K562 (cell line): ENCODE data around the gene POPDC3. TPM values are rescaled to one million over a fixed set of nuclear protein-coding genes. Genes with fewer than 3 reads are reported as not detected.

ENCODE experiments used
- ATAC-seq: fragments of 200-7000 bp; cut with Tn5 transposase; 3 replicates; pipeline ENCODE4 v1.9.1; 2020; ENCODE audit warnings: moderate library complexity
- BruUV-seq: library from RNA; stranded (reverse); fragments of 400-500 nt; replicated peaks from 2 replicates; lab custom pipeline; 2021; lab: Mats Ljungman, UMichigan
- CTCF ChIA-PET: fragments of 300-600 bp; formaldehyde crosslinking; extraction: SDS; loops from one replicate; lab custom pipeline; 2021; ENCODE audit warnings: low intra/inter-chr PET ratio; lab: Yijun Ruan, JAX
- POLR2A ChIA-PET: fragments of 300-600, 350-650 bp; sonication (Branson Sonifier 250); formaldehyde crosslinking; extraction: SDS; loops from one replicate; lab custom pipeline; 2021; ENCODE audit warnings: antibody characterized with exemption, inconsistent platforms; lab: Yijun Ruan, JAX
- DNase-seq, 4 experiments: peaks; one replicate each; pipeline versions ENCODE4 v3.0.0 to v3.0.0-alpha.2; 2011 to 2018; ENCODE audit warnings: low spot score in 3 of 4, mixed read lengths in 3 of 4; ENCODE audit errors: extremely low read depth in 1 of 4
- FAIRE-seq: peaks from 2 replicates; lab custom pipeline; 2011; peaks lifted over from hg19 to GRCh38; lab: Jason Lieb, UNC
- H2AFZ ChIP-seq: 2 replicates; pipeline ENCODE4 v1.6.0; 2011; ENCODE audit warnings: low read depth, low read length, control low read depth, inconsistent platforms
- H3K27ac ChIP-seq: fragments of 200-600 bp; 3 replicates; pipeline ENCODE4 v1.8.0; 2011; ENCODE audit warnings: low read depth, mild to moderate bottlenecking, control low read depth, inconsistent platforms, low read length, moderate library complexity, mixed read lengths; ENCODE audit errors: extremely low read depth
- H3K27me3 ChIP-seq, 2 experiments: fragments of 300-600 bp in 1 of 2; 2 replicates in 1 of 2; 3 replicates in 1 of 2; pipeline versions ENCODE4 v1.6.0 to v1.8.0; 2011; ENCODE audit warnings: inconsistent platforms in 2 of 2, low read length in 2 of 2, mild to moderate bottlenecking in 1 of 2, mixed read lengths in 1 of 2, moderate library complexity in 1 of 2; ENCODE audit not compliant: control insufficient read depth in 2 of 2, insufficient read depth in 2 of 2
- H3K36me3 ChIP-seq: fragments of 300-600 bp; 3 replicates; pipeline ENCODE4 v1.8.0; 2011; ENCODE audit warnings: mild to moderate bottlenecking, low read length, inconsistent platforms; ENCODE audit not compliant: control insufficient read depth, insufficient read depth
- H3K4me1 ChIP-seq, 2 experiments: fragments of 200-600 bp in 1 of 2; replicated peaks in 1 of 2; 2 replicates in 1 of 2; 3 replicates in 1 of 2; pipeline versions ENCODE4 v1.5.1 to v1.8.0; 2011; ENCODE audit warnings: inconsistent platforms in 2 of 2, low read length in 2 of 2, mild to moderate bottlenecking in 1 of 2, mixed read lengths in 1 of 2, moderate library complexity in 1 of 2; ENCODE audit not compliant: control insufficient read depth in 2 of 2, insufficient read depth in 2 of 2
- H3K4me2 ChIP-seq: 2 replicates; pipeline ENCODE4 v1.6.1; 2011; ENCODE audit warnings: low read length, control low read depth, inconsistent platforms, mixed read lengths; ENCODE audit not compliant: insufficient read depth
- H3K4me3 ChIP-seq: fragments of 200-600 bp; sonication (generic), shearing (Covaris generic); 2 replicates; pipeline ENCODE4 v1.5.1; 2016; ENCODE audit warnings: control low read depth, inconsistent platforms
- H3K79me2 ChIP-seq: fragments of 200-600 bp; 3 replicates; pipeline ENCODE4 v1.8.0; 2011; ENCODE audit warnings: low read length, inconsistent platforms; ENCODE audit not compliant: control insufficient read depth, insufficient read depth
- H3K9ac ChIP-seq, 2 experiments: 2 replicates each; pipeline versions ENCODE4 v1.6.0 to v1.6.1; 2011; ENCODE audit warnings: low read depth in 2 of 2, low read length in 2 of 2, control low read depth in 1 of 2, inconsistent platforms in 1 of 2, mild to moderate bottlenecking in 1 of 2, mixed read lengths in 1 of 2; ENCODE audit not compliant: insufficient read depth in 1 of 2
- H3K9me1 ChIP-seq: one replicate; pipeline ENCODE4 v1.6.0; 2011; ENCODE audit warnings: inconsistent platforms, mild to moderate bottlenecking, low read length, moderate library complexity; ENCODE audit not compliant: control insufficient read depth, insufficient read depth
- H3K9me3 ChIP-seq: replicated peaks from 2 replicates; pipeline ENCODE4 v1.5.1; 2011; ENCODE audit warnings: low read depth, low read length, inconsistent platforms; ENCODE audit not compliant: control insufficient read depth, insufficient read depth
- H4K20me1 ChIP-seq: replicated peaks from 2 replicates; pipeline ENCODE4 v1.6.1; 2011; ENCODE audit warnings: low read length, inconsistent platforms, mixed read lengths; ENCODE audit not compliant: control insufficient read depth, insufficient read depth
- TARDBP ChIP-seq: fragments of 450-650 bp; IDR thresholded peaks from 2 replicates; pipeline ENCODE4 v1.6.1; 2016
- ZBTB34 ChIP-seq: fragments of 250-450 bp; sonication (Bioruptor Pico); IDR thresholded peaks from 2 replicates; pipeline ENCODE4 v1.8.0; 2021; ENCODE audit warnings: mild to moderate bottlenecking, moderate library complexity
- ZNF407 ChIP-seq: fragments of 450-650 bp; IDR thresholded peaks from 2 replicates; pipeline ENCODE4 v1.6.1; 2016; ENCODE audit warnings: low read depth
- WGBS: fragments of 100-300 bp; shearing (Covaris generic); methylation state at CpG from one replicate; pipeline ENCODE4 v1.1.6; 2016; ENCODE audit warnings: low coverage, mixed read lengths; ENCODE audit not compliant: insufficient coverage; ENCODE audit errors: missing lambda C conversion rate; 5-methylcytosine and 5-hydroxymethylcytosine counted together
- in situ Hi-C: fragments of 300-500 bp; cut with MboI; formaldehyde crosslinking; loops from 4 replicates; pipeline ENCODE4 v1.15.0; 2018; ENCODE audit warnings: inconsistent platforms, mixed read lengths
- intact Hi-C: fragments of 100-400 bp; cut with micrococcal nuclease; formaldehyde crosslinking; loops from 2 replicates; pipeline ENCODE4 v1.14.2; 2022
- polyA plus RNA-seq, 8 experiments: library from polyadenylated mRNA; depleted of rRNA in 4 of 8; stranded (reverse) in 5 of 8; unstranded in 3 of 8; fragments of >200 nt; fragmentation: Nextera tagmentation in 2 of 8; fragmentation: Illumina TruSeq in 1 of 8; extraction: Ambion mirVana in 2 of 8; extraction: Trizol in 1 of 8; gene quantifications; 2 replicates each; pipeline versions ENCODE4 v1.2.1 to v1.2.3, GENCODE V29; 2011 to 2014; ENCODE audit warnings: inconsistent platforms in 1 of 8, missing spikeins in 1 of 8
- total RNA-seq, 7 experiments: library from RNA; depleted of rRNA in 6 of 7; stranded (reverse); fragments of >200 nt in 6 of 7; fragmentation: Illumina TruSeq in 2 of 7; extraction: Trizol in 2 of 7; gene quantifications; 2 replicates each; pipeline versions ENCODE4 v1.2.1 to v1.2.3, GENCODE V29; 2011 to 2021; ENCODE audit warnings: low replicate concordance in 1 of 7

POPDC3 gene
- total and polyA plus RNA-seq, 9 of the 15 experiments (the other 6 are each of a cell fraction or from before 2014, with no cell fraction given) = 4.0 to 11.8 (median 5.4) TPM

GRCh38 chr6:105212587-105212986 is 32.8 kb upstream of the POPDC3 start:
- Histone ChIP-seq H3K36me3 (no peaks in the 10 kb centered on the region), H3K9ac (no peak overlapping the region), H3K4me2 (no peak overlapping the region), H4K20me1 (no peaks in the 10 kb centered on the region), H2AFZ (0 out of 2 replicates have a peak overlapping the region, but pooled peaks have one; percentile 21), H3K9me1 (no peaks in the 10 kb centered on the region), H3K4me3 (no peak overlapping the region), H3K79me2 (no peaks in the 10 kb centered on the region), H3K27ac (no peak overlapping the region), H3K9me3 (no peaks in the 10 kb centered on the region), H3K4me1 (peaks cover 0 to 15% of the 10 kb centered on the region in 2 experiments; a peak in 3 of 5 replicates), H3K27me3 (peaks cover 0 to 2% of the 10 kb centered on the region in 2 experiments; a peak in 2 of 5 replicates)
- ATAC-seq = no peak
- DNase-seq = no peak
- FAIRE-seq = no peak
- no TSS peak for BruUV-seq
- intact Hi-C loops (no loop called here), in situ Hi-C loops (no loop called here)
- TF ChIP-seq ZBTB34 (CRISPR knock-in tag) (no peak), TARDBP (no peak), ZNF407 (no peak)
- POLR2A ChIA-PET = no interaction called here
- 0% methylated on average over 1 of the region's 1 CpG for WGBS
- CTCF ChIA-PET = no interaction called here
